Activated CD4-positive, alpha-beta T cell treated with anti-CD3 and anti-CD28 coated beads, Interleukin-2, amount 10 ng/mL, durations not matched to agents 24 days and 14 days (primary cell): Measurements from ENCODE around the gene NDUFB5. TPM values are rescaled to one million over a fixed set of nuclear protein-coding genes. Genes with fewer than 3 reads are reported as not detected.

Experiments used
- DNase-seq: peaks from one replicate; pipeline ENCODE4 v3.0.0; 2022
- H3K27ac Mint-ChIP-seq: one replicate; pipeline ENCODE4 v1.8.0; 2022; ENCODE audit warnings: mild to moderate bottlenecking, mixed read lengths
- H3K27me3 Mint-ChIP-seq: one replicate; pipeline ENCODE4 v1.8.0; 2022; ENCODE audit warnings: mixed read lengths
- H3K36me3 Mint-ChIP-seq: one replicate; pipeline ENCODE4 v1.8.0; 2022; ENCODE audit warnings: low read depth, mild to moderate bottlenecking, mixed read lengths
- H3K4me1 Mint-ChIP-seq: one replicate; pipeline ENCODE4 v1.8.0; 2021; ENCODE audit warnings: mixed read lengths
- H3K4me3 Mint-ChIP-seq: one replicate; pipeline ENCODE4 v1.8.0; 2022; ENCODE audit warnings: mild to moderate bottlenecking, moderate library complexity, mixed read lengths
- H3K9me3 Mint-ChIP-seq: one replicate; pipeline ENCODE4 v1.8.0; 2021; ENCODE audit warnings: mixed read lengths
- intact Hi-C: fragments of 100-400 bp; cut with micrococcal nuclease; formaldehyde crosslinking; loops from one replicate; pipeline ENCODE4 v1.15.1; 2023
- total RNA-seq: library from RNA; stranded (reverse); gene quantifications from 2 replicates; pipeline ENCODE4 v1.2.3, GENCODE V29; 2022

The NDUFB5 gene
- total RNA-seq, 1 donor from 2014 or later = 98.6 TPM

- peaks cover 3% of the 10 kb centered on the region for H3K4me1 Mint-ChIP-seq
- no peaks in the 10 kb centered on the region for H3K9me3 Mint-ChIP-seq
- no peak overlapping the region for H3K27ac Mint-ChIP-seq
- no peaks in the 10 kb centered on the region for H3K36me3 Mint-ChIP-seq
- no peak for DNase-seq
- no peaks in the 10 kb centered on the region for H3K27me3 Mint-ChIP-seq
- intact Hi-C loops = no loop called here
- no peak overlapping the region for H3K4me3 Mint-ChIP-seq
Observed at GRCh38 chr3:179673523-179673922, 68.9 kb downstream of the NDUFB5 start.

- H3K27me3 Mint-ChIP-seq = no peaks in the 10 kb centered on the region
- H3K9me3 Mint-ChIP-seq = no peaks in the 10 kb centered on the region
- peaks cover 3% of the 10 kb centered on the region for H3K4me1 Mint-ChIP-seq
- H3K4me3 Mint-ChIP-seq = no peak overlapping the region
- no peak overlapping the region for H3K27ac Mint-ChIP-seq
- intact Hi-C loops = no loop called here
- no peak for DNase-seq
- no peaks in the 10 kb centered on the region for H3K36me3 Mint-ChIP-seq
Observed at GRCh38 chr3:179676081-179676480, 71.5 kb downstream of the NDUFB5 start.

Other genes starting within 250 kb of the NDUFB5 start
- gene GNB4, start 153.3 kb upstream of the NDUFB5 start, total RNA-seq = 11.8 and 14.0 TPM in 2 replicates
- gene ACTL6A, start 41.9 kb upstream of the NDUFB5 start, total RNA-seq = 127 and 131 TPM in 2 replicates
- 66.6 and 68.2 TPM in 2 replicates for gene MRPL47, start 156 bp upstream of the NDUFB5 start, total RNA-seq
- 13.3 and 15.3 TPM in 2 replicates for gene USP13, start 48.2 kb downstream of the NDUFB5 start, total RNA-seq